Bronchial epithelial cell (primary cell): ENCODE data around the gene IFFO2. TPM values are rescaled to one million over a fixed set of nuclear protein-coding genes. Genes with fewer than 3 reads are reported as not detected.

Experiments used
- DNase-seq: peaks from one replicate; pipeline ENCODE4 v3.0.0-alpha.2; 2010; ENCODE audit warnings: low read depth
- FAIRE-seq: peaks from 2 replicates; lab custom pipeline; 2011; peaks lifted over from hg19 to GRCh38; lab: Jason Lieb, UNC
- H3K27me3 ChIP-seq: 2 replicates; pipeline ENCODE4 v1.5.1; 2011; ENCODE audit warnings: low read length; ENCODE audit not compliant: control insufficient read depth, insufficient read depth
- H3K36me3 ChIP-seq: 2 replicates; pipeline ENCODE4 v1.5.1; 2011; ENCODE audit warnings: low read length; ENCODE audit not compliant: control insufficient read depth, insufficient read depth
- H3K4me3 ChIP-seq: 2 replicates; pipeline ENCODE4 v1.5.1; 2011; ENCODE audit warnings: mild to moderate bottlenecking, low read depth, low read length, control low read depth
- CTCF ChIP-seq: IDR thresholded peaks from 2 replicates; pipeline ENCODE4 v1.5.1; 2011; ENCODE audit warnings: mild to moderate bottlenecking, moderate library complexity, low read length, control low read depth, inconsistent platforms; ENCODE audit not compliant: insufficient read depth, severe bottlenecking
- total RNA-seq: library from RNA; depleted of rRNA; stranded (reverse); fragments of >200 nt; gene quantifications from 2 replicates; pipeline ENCODE4 v1.2.1, GENCODE V29; 2014

IFFO2 gene
- total RNA-seq, 1 donor from 2014 or later: 11.8 TPM

DNA sequence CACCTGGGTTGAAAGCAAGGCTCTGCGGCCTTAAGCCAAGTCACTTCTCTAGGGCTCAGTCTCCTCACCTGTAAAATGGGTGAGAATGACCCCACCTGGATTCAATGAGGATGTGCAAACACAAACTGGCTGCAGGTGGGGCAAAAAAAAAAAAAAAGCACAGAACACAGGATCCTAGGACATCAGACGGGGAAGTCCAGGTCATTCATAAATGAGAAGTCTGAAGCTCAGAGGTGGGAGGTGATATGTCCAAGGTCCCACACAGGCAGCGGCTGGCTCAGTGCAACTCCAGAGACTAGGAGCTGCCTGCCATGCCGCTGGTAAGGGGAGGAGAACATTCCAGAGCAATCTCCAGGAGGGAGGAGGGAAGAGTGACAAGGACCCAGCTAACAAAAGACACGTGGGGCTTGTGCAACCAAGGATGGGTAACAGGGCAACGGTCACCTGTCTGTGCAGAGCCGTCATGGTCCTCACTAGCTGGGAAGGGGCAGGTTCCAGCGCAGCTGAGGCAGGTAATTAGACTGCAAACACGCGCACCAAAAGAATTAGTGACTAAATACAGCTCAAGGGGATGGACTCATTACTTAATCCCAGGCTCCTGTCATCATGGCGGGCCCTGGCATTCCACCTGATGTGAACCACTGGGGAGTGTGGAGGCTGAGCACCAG lies 19.5 kb downstream of the IFFO2 start:
- Histone ChIP-seq H3K4me3 (no peak overlapping the region), H3K27me3 (no peaks in the 10 kb centered on the region), H3K36me3 (no peaks in the 10 kb centered on the region)
- TF ChIP-seq CTCF: no peak
- FAIRE-seq: peak; percentile 70
- peak; percentile 90 for DNase-seq

DNA sequence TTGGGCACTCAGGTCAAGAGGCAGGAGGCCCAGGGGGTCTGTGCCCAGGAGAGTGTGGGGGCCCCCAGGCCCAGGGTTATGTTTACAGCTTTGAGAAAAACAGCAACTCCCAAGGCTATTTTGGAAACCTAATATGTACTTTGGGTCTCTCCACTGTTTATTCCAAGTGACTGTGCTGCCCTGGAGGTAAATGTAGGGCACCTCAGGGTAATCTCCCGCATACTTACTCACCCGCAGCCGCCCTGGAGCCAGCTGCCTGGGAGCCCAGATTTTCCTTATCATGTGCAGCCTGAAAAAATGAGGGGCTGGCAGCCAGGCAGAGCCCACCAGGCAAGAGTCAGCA lies 20.0 kb downstream of the IFFO2 start:
- no peak for FAIRE-seq
- TF ChIP-seq CTCF: no peak
- DNase-seq: no peak
- H3K36me3 ChIP-seq: no peaks in the 10 kb centered on the region
- H3K4me3 ChIP-seq: no peak overlapping the region
- H3K27me3 ChIP-seq: no peaks in the 10 kb centered on the region

DNA sequence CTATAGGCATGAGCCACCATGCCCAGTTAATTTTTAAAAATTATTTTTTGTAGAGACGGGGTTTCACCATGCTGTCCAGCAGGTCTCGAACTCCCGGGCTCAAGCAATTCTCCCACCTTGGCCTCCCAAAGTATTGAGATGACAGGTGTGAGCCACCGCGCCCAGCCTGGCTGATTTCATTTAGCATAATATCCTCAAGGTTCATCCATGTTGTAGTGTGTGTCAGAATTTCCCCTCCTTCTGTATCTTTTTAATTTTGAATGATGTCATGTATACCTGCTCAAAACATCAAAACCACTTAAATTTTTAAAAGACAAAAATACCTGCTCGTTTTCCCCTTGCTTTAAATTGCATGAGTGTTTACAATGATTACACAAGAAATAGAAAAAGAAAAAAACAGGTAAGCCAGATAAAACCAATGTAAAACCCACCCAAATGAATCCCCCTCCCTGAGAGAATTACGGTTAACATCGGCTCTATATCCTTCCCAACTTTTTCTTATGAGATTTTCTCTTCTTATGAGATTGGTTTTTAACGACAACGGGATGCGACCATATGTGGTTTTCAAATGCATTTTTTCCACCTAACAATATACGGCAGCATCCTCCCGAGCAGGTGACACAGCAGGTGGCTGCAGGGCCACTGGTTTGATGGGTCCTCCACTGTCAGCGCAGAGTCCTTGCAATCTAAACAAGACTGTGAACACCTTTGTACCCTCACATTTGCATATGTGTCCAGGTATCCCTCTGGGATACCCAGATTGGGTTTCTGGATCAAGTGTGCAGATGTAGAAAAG lies 22.1 kb downstream of the IFFO2 start:
- no peaks in the 10 kb centered on the region for H3K36me3 ChIP-seq
- no peak for DNase-seq
- no peak for FAIRE-seq
- TF ChIP-seq CTCF: no peak
- no peak overlapping the region for H3K4me3 ChIP-seq
- H3K27me3 ChIP-seq: no peaks in the 10 kb centered on the region

- no peaks in the 10 kb centered on the region for H3K36me3 ChIP-seq
- FAIRE-seq: no peak
- TF ChIP-seq CTCF: no peak
- no peak for DNase-seq
- H3K27me3 ChIP-seq: no peaks in the 10 kb centered on the region
- H3K4me3 ChIP-seq: no peak overlapping the region
Observed at GRCh38 chr1:18932879-18933278, 23.6 kb downstream of the IFFO2 start.

DNA sequence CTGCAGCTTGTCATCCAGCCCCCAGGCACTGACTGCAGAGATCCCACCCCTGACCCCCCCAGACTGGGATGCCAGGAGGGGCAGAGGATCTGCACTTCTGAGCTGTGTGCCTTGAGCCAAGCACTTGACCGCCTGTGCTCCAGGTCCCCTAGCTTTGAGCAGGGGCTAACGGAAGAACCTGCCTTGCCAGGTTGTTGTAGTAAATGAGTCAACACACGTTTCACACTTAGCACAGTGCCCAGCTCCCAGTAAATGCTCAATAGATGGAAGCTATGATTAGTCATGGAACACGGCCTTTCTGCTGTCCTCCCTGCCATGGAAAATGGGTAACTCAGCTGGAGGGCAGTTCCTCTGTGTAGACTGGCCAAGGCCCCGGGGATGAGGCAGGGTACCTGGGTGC lies 24.1 kb downstream of the IFFO2 start:
- DNase-seq (peak; percentile 88), FAIRE-seq (peak; percentile 83)
- no peak overlapping the region for H3K4me3 ChIP-seq
- no peaks in the 10 kb centered on the region for H3K27me3 ChIP-seq
- H3K36me3 ChIP-seq: no peaks in the 10 kb centered on the region
- TF ChIP-seq CTCF: no peak
